Measurements from ENCODE around the gene COX6B2.
A peak's percentile ranks its signal among the peaks of the same experiment; 100 is the strongest.

COX6B2 gene

DNA sequence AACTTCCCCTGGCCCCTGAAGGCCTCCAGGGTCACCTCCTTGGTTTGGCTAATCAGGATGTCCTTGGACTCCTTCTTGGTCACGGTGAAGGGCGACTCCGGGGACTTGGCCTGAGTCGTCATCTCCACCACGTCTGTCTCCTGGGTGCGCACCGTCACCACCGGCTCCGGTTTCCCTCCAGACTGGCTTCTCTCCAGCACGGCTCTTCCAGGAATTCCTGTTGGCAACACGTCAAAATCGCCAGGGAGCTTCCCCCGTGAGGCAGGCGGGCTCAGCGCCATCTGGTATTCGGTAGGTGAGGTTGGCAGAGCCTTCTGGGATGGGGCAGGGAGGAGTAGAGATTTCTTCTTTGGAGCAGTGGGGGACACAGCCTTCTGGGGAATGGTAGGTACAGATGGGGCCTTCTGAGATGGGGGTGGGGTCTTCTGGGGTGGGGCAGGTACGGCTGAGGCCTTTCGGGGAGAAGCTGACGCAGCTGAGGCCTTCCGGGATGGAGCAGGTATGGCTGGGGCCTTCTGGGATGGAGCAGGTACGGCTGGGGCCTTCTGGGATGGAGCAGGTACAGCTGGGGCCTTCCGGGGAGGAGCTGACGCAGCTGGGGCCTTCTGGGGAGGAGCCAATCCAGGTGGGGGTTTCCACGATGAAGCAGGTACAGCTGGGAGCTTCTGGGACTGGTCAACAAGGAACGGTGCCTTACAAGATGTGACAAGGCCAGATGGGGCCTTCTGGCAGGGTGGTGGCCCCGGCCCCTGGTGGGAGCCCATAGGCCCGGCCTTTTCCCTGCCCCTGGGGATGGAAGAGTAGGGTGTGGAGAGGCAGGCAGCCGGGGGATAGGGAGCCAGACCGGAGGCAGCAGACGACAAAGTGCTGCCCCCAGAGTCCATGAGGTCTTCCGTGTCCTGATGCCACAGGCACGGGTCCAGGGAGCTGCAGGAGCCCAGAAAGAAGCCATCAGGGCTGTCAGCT is 4.7 kb upstream of the COX6B2 start:
- DNase-seq: no peak

DNA sequence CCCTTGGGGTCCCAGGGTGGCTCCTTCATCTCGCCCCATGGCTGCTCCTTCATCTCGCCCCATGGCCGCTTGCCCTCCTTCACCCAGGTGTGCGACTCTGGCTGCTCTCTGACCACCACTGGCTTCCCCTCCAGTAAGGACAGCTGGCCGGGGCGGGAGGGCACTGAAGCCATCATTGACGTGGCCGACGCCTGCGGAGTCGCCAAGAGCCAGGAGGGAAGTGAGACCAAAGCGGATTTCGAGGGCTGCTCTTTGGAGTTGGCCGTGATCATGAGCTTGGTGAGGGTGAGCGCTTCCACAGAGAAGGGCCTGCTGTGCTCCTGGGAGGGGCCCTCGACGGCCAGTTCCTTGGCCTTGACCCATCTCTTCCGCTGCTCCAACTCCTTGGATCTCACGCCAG is 4.0 kb upstream of the COX6B2 start:
- DNase-seq: no peak

DNA sequence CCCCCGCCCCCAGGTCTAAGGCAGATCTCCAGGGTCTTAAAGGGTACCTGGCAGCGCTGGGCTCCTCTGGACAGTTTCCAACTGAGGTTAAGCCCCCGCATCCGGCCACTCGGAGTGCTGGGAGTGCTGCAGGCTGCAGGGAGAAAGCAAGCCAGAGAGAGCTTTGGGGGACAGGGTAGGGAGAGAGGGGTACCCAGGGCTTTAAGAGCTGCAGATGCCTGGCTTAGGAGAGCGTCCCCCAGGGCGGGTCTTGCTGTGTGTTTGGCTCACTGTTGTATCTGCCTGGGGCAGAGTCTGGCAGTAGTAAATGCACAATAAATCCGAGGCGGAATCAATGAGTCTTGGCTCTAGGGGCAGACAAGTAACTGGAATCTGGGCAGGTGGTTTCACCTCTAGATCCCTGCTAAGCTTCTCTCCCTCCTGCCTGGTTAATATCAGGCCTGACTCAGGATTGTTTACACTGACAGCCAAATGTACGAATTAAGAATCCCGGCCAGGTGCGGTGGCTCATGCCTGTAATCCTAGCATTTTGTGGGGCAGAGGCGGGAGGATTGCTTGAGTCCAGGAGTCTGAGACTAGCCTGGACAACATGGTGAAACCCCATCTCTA is 798 bp upstream of the COX6B2 start:
- DNase-seq: no peak

DNA sequence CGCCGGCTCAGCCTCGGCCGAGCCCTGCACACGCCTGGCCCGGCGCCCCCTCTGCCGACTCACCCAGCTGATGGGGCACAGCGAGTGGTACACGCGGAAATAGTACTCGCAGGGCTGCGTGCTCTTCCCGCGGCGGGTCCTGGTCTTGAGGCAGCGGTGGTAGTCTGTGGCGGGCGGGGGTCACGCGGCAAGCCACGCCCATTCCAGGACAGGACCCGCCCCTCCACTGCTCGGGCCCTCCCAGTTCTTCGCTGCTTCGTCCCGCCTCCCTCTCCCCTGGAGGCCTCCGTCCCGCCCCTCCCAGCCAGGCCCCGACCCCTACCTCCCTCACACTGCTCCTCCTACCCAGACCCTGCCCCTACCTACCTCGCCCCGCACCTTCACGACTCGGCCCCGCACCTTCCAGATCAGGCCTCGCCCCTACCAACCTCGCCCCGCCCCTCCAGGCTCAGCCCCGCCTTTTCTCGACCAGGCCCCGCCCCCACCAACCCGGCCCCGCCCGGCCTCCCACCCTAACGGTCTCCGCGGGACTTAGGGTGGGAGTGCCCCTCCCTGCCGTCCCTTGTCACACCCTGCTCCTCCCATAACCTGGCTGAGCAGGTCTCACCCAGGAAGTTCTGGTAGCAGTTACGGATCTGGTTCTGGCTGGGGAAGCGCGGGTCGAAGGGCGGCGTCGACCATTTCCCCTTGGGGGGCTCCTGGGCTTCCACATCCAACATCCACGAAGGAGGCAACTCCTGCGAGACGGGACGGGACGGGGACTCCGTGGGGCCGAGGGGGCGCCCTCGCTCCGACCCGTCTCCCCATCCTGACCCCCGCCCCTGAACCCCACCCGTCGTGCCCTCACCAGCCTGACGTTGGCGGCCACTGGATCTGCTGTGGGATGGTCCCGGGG is 469 bp downstream of the COX6B2 start:
- DNase-seq: peak; percentile 57

DNA sequence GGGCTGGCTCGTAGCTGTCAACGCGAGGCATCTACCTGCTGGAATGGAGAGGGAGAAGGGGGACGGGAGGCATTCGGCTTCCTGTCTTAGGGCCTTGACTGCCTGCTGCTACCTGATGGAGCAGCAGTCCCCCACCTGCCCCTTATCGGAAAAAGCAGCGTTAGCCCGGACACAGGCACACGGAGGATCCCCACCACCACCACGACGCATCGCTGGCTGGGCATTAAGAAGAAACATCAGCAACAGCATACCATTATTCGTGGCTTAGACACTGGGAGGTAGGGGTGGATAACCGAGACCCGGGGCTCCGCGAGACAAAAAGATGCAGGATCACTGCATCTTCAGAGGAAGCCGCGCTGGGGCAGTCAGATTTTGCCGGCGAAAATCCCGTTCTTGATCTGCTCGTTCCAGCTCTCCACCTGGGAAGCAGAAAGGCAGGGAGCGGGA is 1.1 kb downstream of the COX6B2 start:
- no peak for DNase-seq

DNA sequence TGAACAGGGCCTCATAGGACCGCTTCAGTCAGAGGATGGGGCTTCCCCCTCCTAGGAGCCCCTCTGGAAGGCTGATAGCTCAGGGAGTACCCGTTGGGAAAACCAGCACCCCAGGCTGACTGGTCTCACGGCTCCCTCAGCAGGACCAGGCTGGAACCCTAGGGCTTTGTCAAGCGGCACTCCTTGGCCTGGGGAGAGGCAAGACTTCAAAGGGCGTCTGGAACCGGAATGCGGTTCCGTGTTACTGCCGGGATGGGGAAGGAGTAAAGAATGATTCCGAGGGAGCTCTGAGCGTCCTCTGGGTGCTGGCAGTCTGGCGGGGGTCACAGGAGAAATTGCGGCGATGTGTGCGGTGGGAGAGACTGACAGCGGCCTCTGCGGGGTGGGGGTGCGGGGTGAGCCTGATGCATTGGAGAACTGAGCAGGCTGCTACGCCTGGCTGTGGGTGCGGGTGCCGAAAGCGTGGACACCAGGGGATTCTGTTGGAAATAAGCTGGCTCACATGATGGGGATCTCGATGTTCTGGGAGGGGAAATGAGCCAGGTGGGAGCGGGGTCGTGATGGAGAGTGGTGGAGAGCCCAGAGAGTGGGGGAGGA is 1.9 kb downstream of the COX6B2 start:
- no peak for DNase-seq

DNA sequence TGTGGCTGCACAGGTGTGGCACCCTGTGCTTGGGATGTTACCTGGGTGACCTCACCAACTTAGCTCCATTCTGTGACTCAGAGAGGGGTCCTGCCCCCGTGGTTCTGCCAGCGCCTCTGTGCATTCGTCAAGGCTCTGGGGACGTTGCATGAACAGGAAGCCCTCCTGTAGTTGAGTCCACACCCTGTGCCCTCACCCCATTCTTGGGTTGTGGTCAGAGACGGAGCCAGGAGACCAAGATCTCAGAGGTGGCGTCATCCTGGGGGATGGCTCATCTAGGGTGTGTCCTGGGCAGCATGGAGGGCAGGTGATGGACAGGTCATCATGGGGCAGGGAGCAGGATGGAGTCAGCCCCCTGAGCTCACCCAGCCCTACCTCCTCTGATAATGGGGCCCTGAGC is 2.5 kb downstream of the COX6B2 start:
- no peak for DNase-seq

DNA sequence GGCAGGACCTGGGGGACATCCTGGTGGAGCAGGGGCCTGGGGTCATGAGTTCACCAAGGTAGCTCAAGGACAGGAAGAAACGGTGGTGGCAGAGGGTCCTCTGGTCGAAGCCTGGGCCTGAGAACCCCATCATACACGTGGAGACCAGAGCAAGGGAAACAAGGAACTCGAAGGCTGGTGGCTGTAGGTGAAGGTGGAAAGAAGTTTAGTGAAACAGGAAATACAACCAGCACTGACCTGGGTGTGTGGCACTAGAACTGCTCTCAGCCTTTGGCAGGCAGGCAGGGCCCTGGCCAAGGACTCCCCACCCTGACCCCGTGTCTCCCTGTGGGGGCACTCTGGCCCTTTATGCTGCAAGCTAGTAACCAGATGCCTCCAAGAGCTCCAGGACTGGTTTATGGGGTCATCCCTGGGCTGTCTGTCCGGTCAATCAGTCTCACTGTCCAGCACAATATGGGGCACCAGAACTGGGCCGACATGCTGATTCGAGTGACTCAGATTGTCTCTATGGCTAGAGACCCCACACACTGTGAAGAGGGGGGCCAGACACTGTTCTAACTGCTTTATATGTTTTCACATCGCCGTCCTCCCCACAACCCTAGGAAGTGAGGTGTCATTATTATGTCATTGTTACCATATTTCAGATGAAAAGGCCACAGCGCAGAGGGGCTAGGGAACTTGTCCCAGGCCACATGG is 3.8 kb downstream of the COX6B2 start:
- no peak for DNase-seq

DNA sequence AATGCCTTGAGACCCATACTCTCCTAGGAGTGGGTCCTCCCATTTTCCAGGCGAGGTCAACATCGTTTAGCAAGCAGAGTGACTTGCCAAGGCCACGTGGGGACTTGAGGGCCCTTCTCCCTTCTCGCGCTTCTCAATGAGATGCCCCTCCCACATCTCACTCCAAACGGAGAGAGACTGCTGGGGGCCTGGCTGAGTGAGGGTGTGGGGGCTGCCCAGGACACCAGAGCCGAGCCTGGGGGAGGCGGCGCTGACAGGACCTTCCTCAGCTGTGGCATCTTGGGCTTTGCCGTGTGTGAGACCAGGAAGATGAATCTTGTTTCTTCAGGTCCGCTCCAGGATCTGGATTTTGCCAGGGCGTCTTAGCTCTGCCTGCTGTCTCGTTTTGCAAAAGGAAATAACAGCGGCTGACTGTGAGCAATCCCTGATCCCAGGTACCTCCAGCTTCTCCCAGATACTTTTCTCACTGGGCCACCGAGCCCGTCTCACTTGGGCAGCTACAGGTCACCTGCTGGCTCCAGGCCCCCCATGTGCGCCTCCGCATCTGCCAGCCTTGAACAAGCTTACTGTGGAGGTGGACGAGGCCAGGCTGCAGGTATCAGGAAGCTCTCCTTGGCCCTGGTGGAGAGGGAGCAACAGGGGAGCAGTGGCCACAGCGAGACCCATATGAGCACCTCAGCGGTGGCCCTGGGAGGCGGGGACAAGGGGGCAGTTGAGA is 6.0 kb downstream of the COX6B2 start:
- DNase-seq: no peak

DNA sequence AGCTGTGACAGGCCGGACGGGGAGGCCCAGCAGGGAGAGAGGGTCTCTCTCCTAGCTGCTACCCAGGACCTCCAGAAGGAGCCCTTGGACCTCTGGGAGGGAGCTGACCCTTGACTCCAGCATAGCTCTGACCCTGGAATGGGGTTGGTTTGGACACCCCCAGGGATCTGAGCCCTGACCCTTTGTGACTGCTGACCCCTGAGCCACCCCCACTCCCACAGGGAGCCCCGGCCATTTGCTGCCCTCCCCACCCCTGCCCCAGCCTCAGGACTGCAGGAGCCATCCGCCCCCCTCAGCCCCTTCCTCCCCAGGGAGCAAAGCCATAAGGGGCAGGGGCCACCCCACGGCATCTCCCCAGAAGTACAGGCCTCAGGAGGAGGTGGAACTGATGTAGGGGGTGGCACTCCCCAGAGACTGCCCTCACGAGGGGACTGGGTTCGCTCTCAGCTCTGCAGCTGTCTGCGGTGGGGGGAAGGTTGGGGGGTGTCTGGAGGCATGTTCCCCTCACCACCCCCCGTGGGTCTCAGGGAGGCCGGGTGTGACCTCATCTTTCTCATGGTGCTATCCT is 7.0 kb downstream of the COX6B2 start:
- DNase-seq: no peak

DNA sequence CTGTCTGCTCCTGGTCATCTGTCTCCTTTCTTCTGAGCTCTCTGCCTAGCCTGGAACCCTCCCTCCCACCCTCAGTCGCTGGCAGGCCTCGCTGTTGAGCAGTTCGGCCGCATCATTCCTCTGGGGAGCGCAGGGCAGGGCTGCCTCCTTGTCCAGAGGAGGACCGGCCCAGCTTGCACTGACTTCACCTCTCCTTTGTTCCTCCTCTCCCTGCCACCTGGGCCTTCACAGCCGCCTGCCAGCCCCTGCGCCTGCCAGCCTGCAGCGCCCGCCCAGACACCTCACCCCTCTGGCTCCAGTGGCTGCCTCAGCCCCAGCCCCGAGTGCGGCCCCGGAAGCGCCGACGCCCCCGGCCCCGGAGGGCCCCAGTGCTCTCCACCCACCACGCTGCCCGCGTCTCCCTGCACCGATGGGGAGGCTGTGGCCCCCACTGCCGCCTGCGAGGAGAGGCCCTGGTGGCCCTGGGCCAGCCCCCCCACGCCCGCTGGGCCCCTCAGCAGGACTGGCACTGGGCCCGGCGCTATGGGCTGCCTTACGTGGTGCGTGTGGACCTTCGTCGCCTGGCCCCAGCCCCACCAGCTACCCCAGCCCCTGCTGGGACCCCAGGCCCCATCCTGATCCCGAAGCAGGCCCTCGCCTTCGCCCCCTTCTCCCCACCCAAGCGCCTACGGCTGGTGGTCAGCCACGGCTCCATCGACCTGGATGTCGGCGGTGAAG is 7.6 kb downstream of the COX6B2 start:
- DNase-seq: no peak

DNA sequence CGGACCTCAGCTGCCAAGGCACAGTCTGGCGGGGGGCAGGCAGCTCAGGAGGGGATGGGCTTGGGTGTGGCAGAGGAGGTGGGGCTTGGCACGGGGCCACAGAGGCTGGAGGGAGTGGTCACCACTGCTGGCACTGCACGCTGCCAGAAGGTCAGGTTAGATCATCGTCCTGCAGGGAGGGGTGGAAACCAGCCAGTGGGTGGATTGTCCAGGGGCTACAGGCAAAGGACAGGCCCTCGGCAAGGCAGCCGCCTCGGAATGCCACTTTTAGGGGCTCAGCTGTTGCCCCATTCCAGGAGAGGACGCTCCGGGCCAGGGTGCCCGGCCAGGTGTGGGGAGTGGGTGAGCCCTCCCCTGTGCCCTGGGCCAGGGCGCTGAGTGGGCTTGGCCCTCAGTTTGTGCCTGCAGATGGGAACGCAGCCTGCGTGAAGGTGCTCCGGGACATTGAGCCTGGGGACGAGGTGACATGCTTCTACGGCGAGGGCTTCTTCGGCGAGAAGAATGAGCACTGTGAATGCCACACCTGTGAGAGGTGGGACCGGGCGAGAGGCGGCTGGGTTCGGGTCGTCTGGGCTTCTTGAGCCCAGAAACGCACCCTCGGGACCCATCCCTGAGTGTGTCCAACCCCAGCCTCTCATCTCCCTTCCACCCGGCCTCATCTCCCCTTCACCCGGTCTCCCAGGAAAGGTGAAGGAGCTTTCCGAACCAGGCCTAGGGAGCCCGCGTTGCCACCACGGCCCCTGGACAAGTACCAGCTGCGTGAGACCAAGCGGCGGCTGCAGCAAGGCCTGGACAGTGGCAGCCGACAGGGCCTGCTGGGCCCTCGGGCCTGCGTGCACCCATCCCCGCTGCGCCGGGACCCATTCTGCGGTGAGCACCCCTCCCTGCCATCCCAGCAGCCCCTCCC is 8.4 kb downstream of the COX6B2 start:
- DNase-seq: no peak

DNA sequence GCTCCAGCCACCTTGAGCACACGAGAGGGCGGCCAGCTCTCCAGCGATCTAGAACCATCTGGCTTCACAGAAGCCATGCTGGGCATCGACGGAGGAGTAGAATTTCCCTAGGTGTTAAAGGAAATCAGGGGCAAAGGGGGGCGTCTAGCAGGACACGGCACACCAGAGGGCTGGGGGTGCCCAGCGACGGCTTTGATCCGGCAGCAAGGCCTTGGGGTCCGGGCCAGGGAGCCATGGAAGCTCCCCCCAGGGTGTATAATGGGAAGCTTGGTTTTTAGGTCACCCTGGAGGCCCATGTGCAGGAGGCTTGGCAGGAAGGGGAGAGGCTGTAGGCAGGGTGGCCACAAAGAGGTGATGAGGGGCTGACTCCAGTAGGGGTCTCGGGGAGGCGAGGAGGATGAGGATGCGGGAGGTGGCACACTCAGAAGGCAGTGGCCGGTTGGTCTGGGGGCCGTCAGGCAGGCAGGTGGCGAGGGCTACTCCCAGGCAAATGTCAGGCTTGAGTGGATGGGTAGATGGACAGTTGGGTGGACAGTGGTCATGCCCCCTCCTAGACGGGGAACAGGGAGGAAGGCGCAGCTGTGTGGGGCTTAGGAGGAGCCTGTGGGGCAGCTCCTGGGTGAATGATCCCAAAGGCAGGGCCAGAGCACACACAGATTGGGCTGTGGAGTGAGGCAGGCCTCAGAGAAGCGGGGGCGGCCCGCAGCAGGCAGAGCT is 9.3 kb downstream of the COX6B2 start:
- DNase-seq: no peak

DNA sequence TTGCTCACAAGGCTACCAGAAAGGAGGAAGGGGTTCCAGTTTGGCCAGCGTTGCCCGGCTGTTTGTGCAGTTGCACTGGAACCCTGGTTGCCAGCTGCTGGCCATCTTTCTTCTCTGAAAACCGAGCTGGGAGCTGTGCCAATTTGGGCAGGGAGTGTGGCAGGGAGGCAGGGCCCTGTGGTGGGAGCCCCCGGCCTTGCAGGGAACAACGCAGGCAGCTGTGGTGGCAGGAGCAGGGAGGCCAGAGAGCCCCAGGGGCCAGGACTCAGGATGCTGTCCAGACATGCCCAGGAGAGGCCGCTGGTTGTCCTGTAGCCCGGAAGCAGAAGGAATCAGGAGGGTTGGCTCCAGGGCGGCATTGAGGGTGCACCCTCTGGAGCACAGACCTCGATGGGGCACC is 10.1 kb downstream of the COX6B2 start:
- DNase-seq: no peak

DNA sequence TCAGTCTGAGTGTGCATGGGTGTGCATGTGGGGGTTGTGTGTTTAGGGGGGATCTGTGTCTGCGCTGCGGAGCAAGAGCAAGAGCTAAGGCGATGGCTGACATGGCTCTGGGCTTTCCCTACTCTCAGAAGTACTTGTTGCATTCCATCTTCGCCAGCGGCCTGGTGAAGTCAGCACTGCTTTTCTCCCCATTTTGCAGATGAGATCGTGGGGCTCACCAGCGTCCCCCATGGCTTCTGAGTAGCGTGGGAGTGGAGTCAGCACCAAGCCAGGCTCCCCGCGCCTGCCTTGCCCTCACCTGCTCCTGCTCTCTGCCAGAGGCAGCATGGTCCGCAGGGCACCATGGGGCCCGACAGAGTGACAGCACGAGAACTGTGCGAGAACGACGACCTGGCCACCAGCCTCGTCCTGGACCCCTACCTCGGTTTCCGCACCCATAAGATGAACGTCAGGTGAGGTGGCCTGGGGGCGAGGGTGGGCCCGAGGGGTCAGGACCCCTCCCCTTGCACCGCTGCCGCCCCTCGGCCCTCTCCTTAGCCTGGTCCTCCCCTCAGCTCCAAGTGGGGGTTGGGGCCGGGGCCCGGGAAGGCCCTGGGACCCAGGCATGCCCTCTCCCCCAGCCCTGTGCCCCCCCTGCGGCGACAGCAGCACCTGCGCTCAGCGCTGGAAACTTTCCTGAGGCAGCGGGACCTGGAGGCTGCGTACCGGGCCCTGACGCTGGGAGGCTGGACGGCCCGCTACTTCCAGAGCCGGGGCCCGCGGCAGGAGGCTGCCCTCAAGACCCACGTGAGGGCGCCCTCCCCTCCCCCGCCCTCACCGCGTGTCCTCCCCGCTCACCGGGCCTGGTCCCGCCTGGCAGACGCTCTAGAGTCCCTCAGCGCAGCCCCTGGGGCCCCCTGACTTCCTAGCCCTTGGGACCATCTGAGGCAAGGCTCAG is 12.7 kb downstream of the COX6B2 start:
- DNase-seq: no peak

DNA sequence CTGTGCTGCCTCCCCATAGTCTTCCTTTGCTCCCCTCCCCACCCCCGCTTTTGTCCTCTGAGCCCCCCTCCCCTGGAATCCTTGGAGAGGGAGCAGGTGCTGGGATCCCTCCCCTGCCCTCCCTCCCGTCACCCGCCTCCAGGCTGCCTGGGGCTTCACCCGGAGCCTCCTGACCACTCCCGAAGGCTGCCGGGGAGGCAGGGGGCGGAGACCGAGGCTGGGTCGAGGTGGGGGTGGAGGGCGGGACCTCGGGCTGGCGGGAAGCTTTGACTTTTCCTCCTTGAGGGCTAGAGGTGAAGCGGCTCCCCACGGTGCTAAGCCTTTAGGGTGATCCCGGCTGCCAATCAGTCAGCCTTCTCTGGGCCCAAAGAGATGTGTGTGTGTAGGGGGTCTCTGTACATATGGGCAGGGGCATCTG is 13.3 kb downstream of the COX6B2 start:
- DNase-seq: peak; percentile 43

DNA sequence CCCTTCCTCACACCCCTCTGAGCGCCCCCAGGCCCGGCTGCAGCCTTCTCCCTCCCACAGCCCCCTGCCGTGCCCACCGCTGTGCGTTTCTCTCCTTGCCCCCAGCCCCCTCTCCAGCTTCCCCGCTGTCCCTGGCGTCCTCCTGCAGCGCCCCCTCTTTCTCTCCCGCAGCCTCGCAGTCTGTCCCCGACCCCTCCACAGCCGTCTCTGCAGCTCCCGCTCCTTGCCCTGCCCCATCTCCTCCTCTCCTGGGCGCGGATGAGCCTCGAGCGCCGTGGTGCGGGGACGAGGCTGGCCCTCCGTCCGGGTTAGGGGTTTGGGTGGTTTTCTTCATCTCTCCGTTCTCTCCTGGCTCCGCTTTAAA is 13.8 kb downstream of the COX6B2 start:
- no peak for DNase-seq

All from activated CD8-positive, alpha-beta memory T cell treated with anti-CD3 and anti-CD28 coated beads, Interleukin-2, amount 50 U/mL, for 4 hours (primary cell).